ENCODE measurements around the gene CAMKK1. TPM values are rescaled to one million over a fixed set of nuclear protein-coding genes. Genes with fewer than 3 reads are reported as not detected.

The CAMKK1 gene
- total and polyA plus RNA-seq, 2 experiments from 2014 or later, result 4.3 to 7.1 TPM

DNA sequence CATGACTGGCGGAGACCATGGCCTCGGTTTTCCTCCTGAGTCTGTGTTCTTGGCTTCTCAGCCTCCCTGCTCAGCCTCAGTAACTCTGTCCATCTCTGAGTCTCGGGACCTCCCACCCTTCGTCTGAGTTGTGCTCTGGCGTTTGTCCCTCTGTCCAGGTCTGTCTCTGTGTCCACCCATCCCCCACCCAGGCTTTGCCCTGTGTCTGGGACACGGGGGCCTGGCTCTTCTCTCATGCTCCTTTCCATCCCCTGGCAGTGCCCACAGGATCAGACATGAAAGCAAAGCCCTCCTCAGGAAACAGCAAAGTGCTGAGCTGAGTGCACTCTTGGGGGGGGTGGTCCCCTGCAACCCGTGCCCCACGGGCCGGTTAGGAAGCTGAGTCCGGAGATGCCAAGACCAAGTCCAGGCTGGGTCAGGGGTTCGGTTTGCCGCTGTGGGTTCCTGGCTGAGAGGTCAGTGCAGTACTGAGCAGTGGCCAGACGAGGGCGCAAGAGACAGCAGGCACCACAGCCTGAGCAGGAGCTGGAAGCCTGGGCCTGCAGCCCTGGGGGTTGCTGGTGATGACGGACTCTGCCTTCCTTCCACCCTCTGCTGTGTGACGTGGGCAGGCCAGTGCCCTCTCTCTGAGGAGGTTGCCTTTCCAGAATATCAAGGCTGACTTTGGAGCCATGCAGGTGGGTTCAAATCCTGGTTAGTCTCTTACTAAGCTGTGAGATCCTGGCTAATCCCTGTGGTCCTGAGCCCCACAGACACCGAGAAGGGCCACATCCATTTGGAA lies 20.9 kb upstream of the CAMKK1 start:
- Histone ChIP-seq H3K36me3 (ENCODE audit: insufficient read depth) (no peaks in the 10 kb centered on the region), H3K27ac (ENCODE audit: low read depth) (no peak overlapping the region), H3K79me2 (replicated peaks; ENCODE audit: insufficient read depth) (no peaks in the 10 kb centered on the region), H3K27me3 (ENCODE audit: insufficient read depth) (no peaks in the 10 kb centered on the region), H4K20me1 (replicated peaks; ENCODE audit: insufficient read depth) (no peaks in the 10 kb centered on the region), H3K4me3 (no peak overlapping the region), H3F3A (replicated peaks; ENCODE audit: low read depth) (no peaks in the 10 kb centered on the region), H3K4me2 (no peak overlapping the region), H2AFZ (peak overlapping the region; percentile 80; the same call in 1 of the 2 replicates), H3K4me1 (ENCODE audit: insufficient read depth) (no peaks in the 10 kb centered on the region; the same call in 1 of the 2 replicates), H3K9me2 (ENCODE audit: insufficient read depth) (no peaks in the 10 kb centered on the region)
- TF ChIP-seq, protein P1, sequence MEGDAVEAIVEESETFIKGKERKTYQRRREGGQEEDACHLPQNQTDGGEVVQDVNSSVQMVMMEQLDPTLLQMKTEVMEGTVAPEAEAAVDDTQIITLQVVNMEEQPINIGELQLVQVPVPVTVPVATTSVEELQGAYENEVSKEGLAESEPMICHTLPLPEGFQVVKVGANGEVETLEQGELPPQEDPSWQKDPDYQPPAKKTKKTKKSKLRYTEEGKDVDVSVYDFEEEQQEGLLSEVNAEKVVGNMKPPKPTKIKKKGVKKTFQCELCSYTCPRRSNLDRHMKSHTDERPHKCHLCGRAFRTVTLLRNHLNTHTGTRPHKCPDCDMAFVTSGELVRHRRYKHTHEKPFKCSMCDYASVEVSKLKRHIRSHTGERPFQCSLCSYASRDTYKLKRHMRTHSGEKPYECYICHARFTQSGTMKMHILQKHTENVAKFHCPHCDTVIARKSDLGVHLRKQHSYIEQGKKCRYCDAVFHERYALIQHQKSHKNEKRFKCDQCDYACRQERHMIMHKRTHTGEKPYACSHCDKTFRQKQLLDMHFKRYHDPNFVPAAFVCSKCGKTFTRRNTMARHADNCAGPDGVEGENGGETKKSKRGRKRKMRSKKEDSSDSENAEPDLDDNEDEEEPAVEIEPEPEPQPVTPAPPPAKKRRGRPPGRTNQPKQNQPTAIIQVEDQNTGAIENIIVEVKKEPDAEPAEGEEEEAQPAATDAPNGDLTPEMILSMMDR (conservative IDR thresholded peaks at IDR 0.05; ENCODE audit: low read depth in 2 of 2), result peak; percentile 87 to 99
- TF ChIP-seq POLR2AphosphoS5 (IDR thresholded peaks at IDR 0.05; ENCODE audit: low read depth) (no peak), CREB1 (CRISPR knock-in tag; IDR thresholded peaks at IDR 0.05; ENCODE audit: low read depth) (peak; percentile 29; the same call in 1 of the 2 replicates)
- peaks cover 4% of the 10 kb centered on the region; the same call in 1 of the 3 replicates for H3K4me1 Mint-ChIP-seq
- DNase-seq (ENCODE audit: low spot score), result peak; percentile 83
- H3K4me3 Mint-ChIP-seq, result no peak overlapping the region
- H3K27me3 Mint-ChIP-seq (ENCODE audit: insufficient read depth, low read depth, poor library complexity), result peaks cover 7% of the 10 kb centered on the region
- no peak overlapping the region for H3K27ac Mint-ChIP-seq
- no peaks in the 10 kb centered on the region for H3K9me3 Mint-ChIP-seq
- peak; percentile 90 for ATAC-seq
- no peaks in the 10 kb centered on the region for H3K36me3 Mint-ChIP-seq (ENCODE audit: low read depth)

DNA sequence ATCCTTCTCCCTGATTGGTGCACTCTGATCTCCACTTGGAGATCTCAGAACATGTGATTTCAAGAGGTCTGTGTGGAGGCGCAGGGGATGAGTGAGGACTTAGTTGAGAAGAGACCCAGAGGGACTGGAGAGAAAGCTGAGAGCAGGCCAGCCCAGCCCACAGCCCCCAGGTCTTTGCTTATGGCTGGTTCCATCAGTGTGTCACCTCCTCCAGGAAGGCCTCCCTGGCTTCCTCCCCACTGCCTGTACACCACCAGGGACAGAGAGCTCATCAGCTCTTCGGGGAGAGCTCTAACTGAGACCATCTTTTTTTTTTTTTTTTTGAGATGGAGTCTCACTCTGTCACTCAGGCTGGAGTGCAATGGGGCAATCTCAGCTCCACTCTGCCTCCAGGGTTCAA lies 20.0 kb upstream of the CAMKK1 start:
- H3K4me1 Mint-ChIP-seq, result peaks cover 1% of the 10 kb centered on the region; the same call in 2 of the 3 replicates
- H3K4me3 ChIP-seq, result no peak overlapping the region
- no peaks in the 10 kb centered on the region for H3K79me2 ChIP-seq (replicated peaks; ENCODE audit: insufficient read depth)
- no peak overlapping the region for H3K4me2 ChIP-seq
- H3F3A ChIP-seq (replicated peaks; ENCODE audit: low read depth), result no peaks in the 10 kb centered on the region
- H3K36me3 ChIP-seq (ENCODE audit: insufficient read depth), result no peaks in the 10 kb centered on the region
- no peak for DNase-seq (ENCODE audit: low spot score)
- H3K27ac ChIP-seq (ENCODE audit: low read depth), result no peak overlapping the region
- no peak overlapping the region for H3K4me3 Mint-ChIP-seq
- peaks cover 6% of the 10 kb centered on the region for H3K27me3 Mint-ChIP-seq (ENCODE audit: insufficient read depth, low read depth, poor library complexity)
- H3K9me3 Mint-ChIP-seq, result no peaks in the 10 kb centered on the region
- no peaks in the 10 kb centered on the region for H4K20me1 ChIP-seq (replicated peaks; ENCODE audit: insufficient read depth)
- H3K4me1 ChIP-seq (ENCODE audit: insufficient read depth), result no peaks in the 10 kb centered on the region; the same call in 1 of the 2 replicates
- no peak overlapping the region for H2AFZ ChIP-seq
- H3K36me3 Mint-ChIP-seq (ENCODE audit: low read depth), result no peaks in the 10 kb centered on the region
- no peaks in the 10 kb centered on the region for H3K27me3 ChIP-seq (ENCODE audit: insufficient read depth)
- no peaks in the 10 kb centered on the region for H3K9me2 ChIP-seq (ENCODE audit: insufficient read depth)
- ATAC-seq, result no peak
- no peak overlapping the region for H3K27ac Mint-ChIP-seq
- TF ChIP-seq STAT1 (IDR thresholded peaks at IDR 0.05; ENCODE audit: unreplicated experiment) (no peak), ZNF114 (CRISPR knock-in tag; IDR thresholded peaks at IDR 0.05) (no peak), EZH2phosphoT487 (IDR thresholded peaks at IDR 0.05; ENCODE audit: unreplicated experiment) (no peak), JUNB (IDR thresholded peaks at IDR 0.05; ENCODE audit: unreplicated experiment) (no peak)
- TF ChIP-seq, protein P1 (conservative IDR thresholded peaks at IDR 0.05; ENCODE audit: low read depth in 2 of 2), result no peak
- TF ChIP-seq, protein P2, sequence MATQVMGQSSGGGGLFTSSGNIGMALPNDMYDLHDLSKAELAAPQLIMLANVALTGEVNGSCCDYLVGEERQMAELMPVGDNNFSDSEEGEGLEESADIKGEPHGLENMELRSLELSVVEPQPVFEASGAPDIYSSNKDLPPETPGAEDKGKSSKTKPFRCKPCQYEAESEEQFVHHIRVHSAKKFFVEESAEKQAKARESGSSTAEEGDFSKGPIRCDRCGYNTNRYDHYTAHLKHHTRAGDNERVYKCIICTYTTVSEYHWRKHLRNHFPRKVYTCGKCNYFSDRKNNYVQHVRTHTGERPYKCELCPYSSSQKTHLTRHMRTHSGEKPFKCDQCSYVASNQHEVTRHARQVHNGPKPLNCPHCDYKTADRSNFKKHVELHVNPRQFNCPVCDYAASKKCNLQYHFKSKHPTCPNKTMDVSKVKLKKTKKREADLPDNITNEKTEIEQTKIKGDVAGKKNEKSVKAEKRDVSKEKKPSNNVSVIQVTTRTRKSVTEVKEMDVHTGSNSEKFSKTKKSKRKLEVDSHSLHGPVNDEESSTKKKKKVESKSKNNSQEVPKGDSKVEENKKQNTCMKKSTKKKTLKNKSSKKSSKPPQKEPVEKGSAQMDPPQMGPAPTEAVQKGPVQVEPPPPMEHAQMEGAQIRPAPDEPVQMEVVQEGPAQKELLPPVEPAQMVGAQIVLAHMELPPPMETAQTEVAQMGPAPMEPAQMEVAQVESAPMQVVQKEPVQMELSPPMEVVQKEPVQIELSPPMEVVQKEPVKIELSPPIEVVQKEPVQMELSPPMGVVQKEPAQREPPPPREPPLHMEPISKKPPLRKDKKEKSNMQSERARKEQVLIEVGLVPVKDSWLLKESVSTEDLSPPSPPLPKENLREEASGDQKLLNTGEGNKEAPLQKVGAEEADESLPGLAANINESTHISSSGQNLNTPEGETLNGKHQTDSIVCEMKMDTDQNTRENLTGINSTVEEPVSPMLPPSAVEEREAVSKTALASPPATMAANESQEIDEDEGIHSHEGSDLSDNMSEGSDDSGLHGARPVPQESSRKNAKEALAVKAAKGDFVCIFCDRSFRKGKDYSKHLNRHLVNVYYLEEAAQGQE (IDR thresholded peaks at IDR 0.05; ENCODE audit: unreplicated experiment), result no peak

All from GM23338 (cell line).